ENCODE measurements around the gene TUBGCP2.

Gene TUBGCP2

DNA sequence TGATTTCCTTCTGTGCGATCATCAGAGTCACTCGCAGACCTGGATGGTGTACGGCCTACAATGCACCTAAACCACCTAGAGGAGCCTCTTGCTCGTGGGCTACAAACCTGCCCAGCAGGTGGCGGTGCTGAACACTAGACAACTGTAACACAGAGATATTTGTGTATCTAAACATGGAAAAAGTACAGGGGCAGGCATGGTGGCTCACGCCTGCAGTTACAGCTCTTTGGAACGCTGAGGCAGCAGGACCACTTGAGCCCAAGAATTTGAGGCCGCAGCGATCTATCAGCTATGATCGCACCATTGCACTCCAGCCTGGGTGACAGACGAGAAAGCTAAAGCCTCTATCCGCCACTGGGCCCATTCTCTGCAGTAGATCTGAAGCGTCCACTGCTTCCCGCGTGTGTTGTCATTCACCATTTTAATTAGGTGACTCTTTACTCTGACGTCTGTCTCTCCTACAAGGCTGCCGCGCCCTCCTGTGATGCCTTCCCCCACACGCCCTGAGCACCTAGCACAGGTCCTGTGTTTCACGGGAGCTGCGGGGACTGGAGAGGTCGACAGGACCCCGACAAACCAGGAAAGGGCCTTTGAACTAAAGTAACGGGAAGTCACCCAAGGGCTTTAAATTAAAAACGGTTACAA, 774 bp downstream of the TUBGCP2 start:
- peak overlapping the region; percentile 81 for H3K4me3 ChIP-seq (ENCODE audit: low read depth, low read length)
- peak; percentile 67 for DNase-seq (ENCODE audit: low read depth)
- TF ChIP-seq, protein P1, sequence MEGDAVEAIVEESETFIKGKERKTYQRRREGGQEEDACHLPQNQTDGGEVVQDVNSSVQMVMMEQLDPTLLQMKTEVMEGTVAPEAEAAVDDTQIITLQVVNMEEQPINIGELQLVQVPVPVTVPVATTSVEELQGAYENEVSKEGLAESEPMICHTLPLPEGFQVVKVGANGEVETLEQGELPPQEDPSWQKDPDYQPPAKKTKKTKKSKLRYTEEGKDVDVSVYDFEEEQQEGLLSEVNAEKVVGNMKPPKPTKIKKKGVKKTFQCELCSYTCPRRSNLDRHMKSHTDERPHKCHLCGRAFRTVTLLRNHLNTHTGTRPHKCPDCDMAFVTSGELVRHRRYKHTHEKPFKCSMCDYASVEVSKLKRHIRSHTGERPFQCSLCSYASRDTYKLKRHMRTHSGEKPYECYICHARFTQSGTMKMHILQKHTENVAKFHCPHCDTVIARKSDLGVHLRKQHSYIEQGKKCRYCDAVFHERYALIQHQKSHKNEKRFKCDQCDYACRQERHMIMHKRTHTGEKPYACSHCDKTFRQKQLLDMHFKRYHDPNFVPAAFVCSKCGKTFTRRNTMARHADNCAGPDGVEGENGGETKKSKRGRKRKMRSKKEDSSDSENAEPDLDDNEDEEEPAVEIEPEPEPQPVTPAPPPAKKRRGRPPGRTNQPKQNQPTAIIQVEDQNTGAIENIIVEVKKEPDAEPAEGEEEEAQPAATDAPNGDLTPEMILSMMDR (IDR thresholded peaks at IDR 0.05; ENCODE audit: control insufficient read depth, extremely low read depth, insufficient read depth) = peak; percentile 97

DNA sequence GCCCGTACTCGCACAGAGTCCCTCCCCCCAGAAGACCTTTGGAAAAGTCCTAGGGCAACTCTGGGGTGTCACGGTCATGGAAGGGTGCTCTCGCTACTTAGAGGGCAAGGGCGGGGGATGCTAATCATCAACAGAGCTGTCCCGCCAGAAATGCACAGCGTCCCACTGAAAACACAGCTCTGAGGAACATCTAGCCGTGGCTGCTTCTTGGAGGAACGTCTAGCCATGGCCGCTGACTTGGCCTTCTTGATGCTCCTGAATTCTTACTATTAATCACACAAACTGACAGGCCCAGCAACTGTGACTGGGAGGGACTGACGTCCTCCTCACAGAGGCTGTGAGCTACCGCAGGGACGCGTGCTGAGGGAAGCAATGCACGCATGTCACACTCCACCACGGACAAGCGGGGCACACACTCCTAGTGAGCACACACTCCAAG, 1.7 kb downstream of the TUBGCP2 start:
- DNase-seq (ENCODE audit: low read depth) = no peak
- H3K4me3 ChIP-seq (ENCODE audit: low read depth, low read length) = peak overlapping the region; percentile 81
- TF ChIP-seq, protein P1 (IDR thresholded peaks at IDR 0.05; ENCODE audit: control insufficient read depth, extremely low read depth, insufficient read depth) = no peak

DNA sequence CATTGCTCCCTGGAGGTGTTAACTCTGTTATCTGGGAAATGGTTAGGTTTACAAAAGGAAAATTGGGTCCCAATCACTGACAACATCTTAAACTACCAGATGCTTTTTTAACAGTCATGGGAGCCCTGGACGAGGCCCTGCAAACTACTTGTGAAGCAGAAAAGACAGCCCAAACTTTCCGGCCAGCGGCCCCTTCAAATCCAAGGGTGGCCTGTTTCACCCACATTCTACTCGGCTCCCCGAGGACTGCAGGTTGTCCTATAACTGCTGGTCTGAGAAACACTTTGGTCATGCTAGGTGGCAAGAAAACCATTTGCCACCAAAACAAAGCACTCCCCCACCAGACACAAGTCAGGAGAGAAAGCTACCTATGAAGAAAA, 2.6 kb downstream of the TUBGCP2 start:
- DNase-seq (ENCODE audit: low read depth) = no peak
- no peak overlapping the region for H3K4me3 ChIP-seq (ENCODE audit: low read depth, low read length)
- TF ChIP-seq, protein P1 (IDR thresholded peaks at IDR 0.05; ENCODE audit: control insufficient read depth, extremely low read depth, insufficient read depth) = no peak

DNA sequence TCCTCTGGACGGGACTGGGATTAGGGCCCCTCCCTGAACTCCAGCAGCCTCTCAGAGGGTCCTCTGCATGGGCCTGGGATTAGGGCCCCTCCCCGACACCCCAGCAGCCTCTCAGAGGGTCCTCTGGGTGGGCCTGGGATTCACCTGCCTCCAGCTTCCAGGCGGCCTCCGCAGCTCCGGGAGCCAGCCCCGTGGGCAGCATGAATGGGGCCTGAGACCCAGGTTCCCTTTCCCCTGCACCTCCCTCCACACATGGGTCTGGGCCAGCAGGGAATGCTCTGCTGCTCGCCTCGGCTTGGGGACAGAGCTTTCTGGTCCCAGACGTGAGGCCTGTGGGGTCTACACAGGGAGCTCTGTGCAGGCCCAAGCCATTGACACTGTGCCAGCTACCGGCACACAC, 5.5 kb downstream of the TUBGCP2 start:
- TF ChIP-seq, protein P1 (IDR thresholded peaks at IDR 0.05; ENCODE audit: control insufficient read depth, extremely low read depth, insufficient read depth) = no peak
- DNase-seq (ENCODE audit: low read depth) = no peak
- H3K4me3 ChIP-seq (ENCODE audit: low read depth, low read length) = no peak overlapping the region

DNA sequence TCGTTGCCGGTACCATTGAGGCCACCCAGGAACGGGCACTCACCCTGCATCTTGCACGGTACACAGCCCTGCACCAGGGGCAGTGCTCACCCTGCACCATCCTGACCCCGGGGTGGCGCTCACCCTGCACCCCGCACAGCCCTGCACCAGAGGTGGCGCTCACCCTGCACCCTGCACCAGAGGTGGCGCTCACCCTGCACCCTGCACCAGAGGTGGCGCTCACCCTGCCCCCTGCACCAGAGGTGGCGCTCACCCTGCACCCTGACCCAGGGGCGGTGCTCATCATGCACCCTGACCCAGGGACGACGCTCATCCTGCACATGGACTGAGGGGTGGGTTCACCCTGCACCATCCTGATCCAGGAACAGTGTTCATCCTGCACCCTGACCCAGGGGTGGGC, 6.4 kb downstream of the TUBGCP2 start:
- no peak for DNase-seq (ENCODE audit: low read depth)
- H3K4me3 ChIP-seq (ENCODE audit: low read depth, low read length) = no peak overlapping the region
- TF ChIP-seq, protein P1 (IDR thresholded peaks at IDR 0.05; ENCODE audit: control insufficient read depth, extremely low read depth, insufficient read depth) = no peak

DNA sequence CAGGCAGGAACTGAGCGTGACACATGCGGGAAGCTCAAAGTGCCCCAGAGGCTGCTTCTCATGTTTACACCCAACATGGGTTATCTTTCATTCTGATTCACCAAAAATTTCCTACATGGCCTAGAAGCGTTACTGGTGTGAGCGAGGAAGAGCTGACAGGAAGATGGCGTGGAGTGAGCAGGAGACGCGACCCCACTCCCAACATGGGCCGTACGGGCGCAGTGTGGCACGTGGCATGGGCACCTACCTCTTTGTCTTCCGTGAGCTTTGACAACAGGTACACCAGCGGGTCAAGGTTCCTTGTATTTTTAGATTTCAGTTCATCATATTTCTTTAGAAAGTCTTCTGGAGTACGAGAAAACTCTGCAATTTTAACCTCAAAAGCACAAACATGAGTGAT, 8.9 kb downstream of the TUBGCP2 start:
- TF ChIP-seq, protein P1 (IDR thresholded peaks at IDR 0.05; ENCODE audit: control insufficient read depth, extremely low read depth, insufficient read depth) = no peak
- H3K4me3 ChIP-seq (ENCODE audit: low read depth, low read length) = no peak overlapping the region
- DNase-seq (ENCODE audit: low read depth) = no peak

DNA sequence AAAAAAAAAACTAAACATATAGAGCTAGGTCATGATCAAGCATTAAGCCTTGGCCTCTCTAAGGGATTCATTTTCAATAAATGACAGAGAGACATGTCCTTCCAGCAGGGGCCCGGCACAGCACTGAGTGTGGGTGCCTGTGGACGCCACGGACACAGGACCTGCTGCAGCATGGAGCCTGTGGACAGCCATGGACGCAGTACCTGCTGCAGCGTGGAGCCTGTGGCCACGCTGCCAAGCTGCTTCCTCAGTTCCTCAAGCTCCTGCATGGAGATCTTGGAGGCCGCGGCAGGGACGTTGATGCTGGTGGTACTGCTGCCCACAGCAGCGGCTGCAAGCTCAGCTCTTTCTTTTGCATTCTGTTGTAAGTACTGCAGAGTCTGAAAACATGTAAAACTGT, 9.4 kb downstream of the TUBGCP2 start:
- TF ChIP-seq, protein P1 (IDR thresholded peaks at IDR 0.05; ENCODE audit: control insufficient read depth, extremely low read depth, insufficient read depth) = no peak
- no peak for DNase-seq (ENCODE audit: low read depth)

More for the DNA sequence above, 9.4 kb downstream of the TUBGCP2 start:
- H3K4me3 ChIP-seq (ENCODE audit: low read depth, low read length) = no peak overlapping the region
